ENCODE results near the gene PELI1.

Gene PELI1

GRCh38 chr2:64105670-64106461 is 38.4 kb downstream of the PELI1 start:
- Histone ChIP-seq H3K27ac (ENCODE audit: extremely low read depth, low read depth, low read length) (no peak overlapping the region), H3K4me3 (ENCODE audit: low read depth, low read length) (no peak overlapping the region), H3K4me1 (ENCODE audit: control insufficient read depth, insufficient read depth, low read length) (peaks cover 16% of the 10 kb centered on the region), H3K36me3 (ENCODE audit: control insufficient read depth in 2 of 2, insufficient read depth in 1 of 2, low read length in 2 of 2) (peaks cover 0 to 3% of the 10 kb centered on the region in 2 experiments; a peak in 1 of 3 replicates), H3K9me3 (ENCODE audit: control insufficient read depth, insufficient read depth, low read depth, low read length) (no peaks in the 10 kb centered on the region)
- no peak for TF ChIP-seq ZNF639 (tag by site-specific recombination; IDR thresholded peaks at IDR 0.05)
- no peak for TF ChIP-seq ZNF274 (IDR thresholded peaks at IDR 0.05; ENCODE audit: low read length)
- TF ChIP-seq ZNF274 (tag by site-specific recombination; IDR thresholded peaks at IDR 0.05; ENCODE audit: borderline replicate concordance) = no peak
- TF ChIP-seq ZNF670 (tag by site-specific recombination; IDR thresholded peaks at IDR 0.05; ENCODE audit: low read depth) = no peak
- TF ChIP-seq ZNF26 (tag by site-specific recombination; IDR thresholded peaks at IDR 0.05) = no peak
- TF ChIP-seq ZBTB17 (tag by site-specific recombination; IDR thresholded peaks at IDR 0.05) = no peak
- ChIA-PET CTCF (interaction anchor here (0.6 to 1.7 kb wide), 5 partner anchors 29 to 358 kb away, joined by 3 read pairs; no protein-coding TSS in a partner anchor), POLR2A (no interaction called here)

GRCh38 chr2:64104933-64105332 is 39.3 kb downstream of the PELI1 start:
- H3K27ac ChIP-seq (ENCODE audit: extremely low read depth, low read depth, low read length) = no peak overlapping the region
- ChIA-PET CTCF (interaction anchor here (0.6 to 1.4 kb wide), 3 partner anchors 38 to 507 kb away, joined by 3 read pairs; no protein-coding TSS in a partner anchor), POLR2A (no interaction called here)
- no peaks in the 10 kb centered on the region for H3K9me3 ChIP-seq (ENCODE audit: control insufficient read depth, insufficient read depth, low read depth, low read length)
- H3K36me3 ChIP-seq (ENCODE audit: control insufficient read depth in 2 of 2, insufficient read depth in 1 of 2, low read length in 2 of 2) = peaks cover 0 to 4% of the 10 kb centered on the region in 2 experiments; a peak in 1 of 3 replicates
- no peak overlapping the region for H3K4me3 ChIP-seq (ENCODE audit: low read depth, low read length)
- H3K4me1 ChIP-seq (ENCODE audit: control insufficient read depth, insufficient read depth, low read length) = peaks cover 16% of the 10 kb centered on the region
- TF ChIP-seq GLIS2 (tag by site-specific recombination; IDR thresholded peaks at IDR 0.05) (no peak), SCRT2 (tag by site-specific recombination; IDR thresholded peaks at IDR 0.05) (peak; percentile 40), ZNF692 (tag by site-specific recombination; IDR thresholded peaks at IDR 0.05) (no peak), ZNF132 (tag by site-specific recombination; IDR thresholded peaks at IDR 0.05; ENCODE audit: borderline replicate concordance) (no peak), ZNF624 (tag by site-specific recombination; IDR thresholded peaks at IDR 0.05) (no peak), ZNF280C (tag by site-specific recombination; IDR thresholded peaks at IDR 0.05) (no peak), ZNF654 (tag by site-specific recombination; IDR thresholded peaks at IDR 0.05; ENCODE audit: low read depth) (no peak), ZNF23 (tag by site-specific recombination; IDR thresholded peaks at IDR 0.05; ENCODE audit: borderline replicate concordance) (no peak), ZNF184 (tag by site-specific recombination; IDR thresholded peaks at IDR 0.05) (no peak), ZBTB8A (tag by site-specific recombination; IDR thresholded peaks at IDR 0.05) (no peak), ZNF48 (tag by site-specific recombination; IDR thresholded peaks at IDR 0.05) (no peak), ZBTB48 (tag by site-specific recombination; IDR thresholded peaks at IDR 0.05) (no peak), ZNF544 (tag by site-specific recombination; IDR thresholded peaks at IDR 0.05) (no peak), HIC1 (tag by site-specific recombination; IDR thresholded peaks at IDR 0.05) (no peak), ZSCAN5A (tag by site-specific recombination; IDR thresholded peaks at IDR 0.05) (no peak), FEZF1 (tag by site-specific recombination; IDR thresholded peaks at IDR 0.05) (no peak; the same call in 1 of the 2 replicates), ZNF10 (tag by site-specific recombination; IDR thresholded peaks at IDR 0.05) (no peak), SP7 (tag by site-specific recombination; IDR thresholded peaks at IDR 0.05) (no peak), ZNF138 (tag by site-specific recombination; IDR thresholded peaks at IDR 0.05; ENCODE audit: borderline replicate concordance) (no peak)
